ENCODE results near the gene ZNF354B. TPM values are rescaled to one million over a fixed set of nuclear protein-coding genes. Genes with fewer than 3 reads are reported as not detected.

Gene ZNF354B

Small RNAs within 50 kb of the gene (small RNA-seq; reads per million reads assigned to genes)
- gene AC126915.2 (ENCODE audit: insufficient read depth) (not detected), gene AC126915.3 (ENCODE audit: insufficient read depth) (not detected)

All from mesendoderm (in vitro differentiated cells).